NT2/D1 (cell line): ENCODE results near the gene JAKMIP3.

ENCODE experiments used
- SUZ12 ChIP-seq: IDR thresholded peaks from 2 replicates; pipeline ENCODE4 v1.6.1; 2011; ENCODE audit not compliant: insufficient read length, insufficient read depth; ENCODE audit errors: extremely low read depth
- YY1 ChIP-seq: IDR thresholded peaks from 2 replicates; pipeline ENCODE4 v1.6.1; 2011; ENCODE audit not compliant: insufficient read length, insufficient read depth
- ZNF274 ChIP-seq: IDR thresholded peaks from 2 replicates; pipeline ENCODE4 v1.6.1; 2011; ENCODE audit warnings: mild to moderate bottlenecking, low read depth, low read length

- TF ChIP-seq ZNF274 (no peak), YY1 (no peak), SUZ12 (no peak)
These were observed 42.5 kb upstream of the JAKMIP3 start for GRCh38 chr10:132023092-132023811.
